Liver (tissue), 3 donors: ENCODE results near the gene PPFIBP1.

Source experiments
- RAD21 ChIP-seq, 2 donors: IDR thresholded peaks; 2 replicates each; pipeline ENCODE4 v1.6.1; 2016; ENCODE audit warnings: antibody characterized with exemption in 2 of 2, mild to moderate bottlenecking in 2 of 2
- TAF1 ChIP-seq: conservative IDR thresholded peaks from 2 replicates; pipeline ENCODE4 v1.6.1; 2016; ENCODE audit warnings: antibody characterized with exemption, mild to moderate bottlenecking
- YY1 ChIP-seq: IDR thresholded peaks from 2 replicates; pipeline ENCODE4 v1.6.1; 2016; ENCODE audit warnings: antibody characterized with exemption, mild to moderate bottlenecking
- TF ChIP-seq, protein P1 (sequence below): fragments of 150-350 bp; IDR thresholded peaks from 2 replicates; pipeline ENCODE4 v1.5.1; 2017; ENCODE audit warnings: improper control_type of control experiment, low read depth, low read length; ENCODE audit not compliant: missing input control
- TF ChIP-seq, protein P2 (sequence below): IDR thresholded peaks from 2 replicates; pipeline ENCODE4 v1.6.1; 2016; ENCODE audit warnings: antibody characterized with exemption, mild to moderate bottlenecking
- TF ChIP-seq, protein P3 (sequence below): IDR thresholded peaks from 2 replicates; pipeline ENCODE4 v1.6.1; 2016; ENCODE audit warnings: antibody characterized with exemption
- donor health status: healthy.
- donor health status: healthy.

DNA sequence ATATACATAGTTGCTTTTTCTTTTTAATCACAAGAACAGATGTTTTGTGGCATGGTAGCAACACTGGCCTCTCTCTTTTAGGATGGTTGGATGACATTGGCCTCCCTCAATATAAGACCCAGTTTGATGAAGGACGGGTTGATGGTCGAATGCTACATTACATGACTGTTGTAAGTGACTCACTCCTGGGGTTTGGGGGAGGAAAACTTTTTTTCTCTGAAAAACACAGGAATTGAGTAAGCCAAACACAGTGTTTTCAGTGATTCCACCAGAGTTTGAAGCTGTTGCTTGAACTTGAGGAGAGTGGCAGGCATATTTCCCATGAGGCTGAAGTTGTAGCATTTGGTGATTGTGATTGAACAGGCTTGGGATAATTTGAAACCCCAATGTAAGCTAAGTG lies 158.5 kb downstream of the PPFIBP1 start:
- TF ChIP-seq RAD21 (IDR thresholded peaks at IDR 0.05), result no peak
- TF ChIP-seq, protein P1, sequence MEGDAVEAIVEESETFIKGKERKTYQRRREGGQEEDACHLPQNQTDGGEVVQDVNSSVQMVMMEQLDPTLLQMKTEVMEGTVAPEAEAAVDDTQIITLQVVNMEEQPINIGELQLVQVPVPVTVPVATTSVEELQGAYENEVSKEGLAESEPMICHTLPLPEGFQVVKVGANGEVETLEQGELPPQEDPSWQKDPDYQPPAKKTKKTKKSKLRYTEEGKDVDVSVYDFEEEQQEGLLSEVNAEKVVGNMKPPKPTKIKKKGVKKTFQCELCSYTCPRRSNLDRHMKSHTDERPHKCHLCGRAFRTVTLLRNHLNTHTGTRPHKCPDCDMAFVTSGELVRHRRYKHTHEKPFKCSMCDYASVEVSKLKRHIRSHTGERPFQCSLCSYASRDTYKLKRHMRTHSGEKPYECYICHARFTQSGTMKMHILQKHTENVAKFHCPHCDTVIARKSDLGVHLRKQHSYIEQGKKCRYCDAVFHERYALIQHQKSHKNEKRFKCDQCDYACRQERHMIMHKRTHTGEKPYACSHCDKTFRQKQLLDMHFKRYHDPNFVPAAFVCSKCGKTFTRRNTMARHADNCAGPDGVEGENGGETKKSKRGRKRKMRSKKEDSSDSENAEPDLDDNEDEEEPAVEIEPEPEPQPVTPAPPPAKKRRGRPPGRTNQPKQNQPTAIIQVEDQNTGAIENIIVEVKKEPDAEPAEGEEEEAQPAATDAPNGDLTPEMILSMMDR, result no peak
- TF ChIP-seq, protein P2, sequence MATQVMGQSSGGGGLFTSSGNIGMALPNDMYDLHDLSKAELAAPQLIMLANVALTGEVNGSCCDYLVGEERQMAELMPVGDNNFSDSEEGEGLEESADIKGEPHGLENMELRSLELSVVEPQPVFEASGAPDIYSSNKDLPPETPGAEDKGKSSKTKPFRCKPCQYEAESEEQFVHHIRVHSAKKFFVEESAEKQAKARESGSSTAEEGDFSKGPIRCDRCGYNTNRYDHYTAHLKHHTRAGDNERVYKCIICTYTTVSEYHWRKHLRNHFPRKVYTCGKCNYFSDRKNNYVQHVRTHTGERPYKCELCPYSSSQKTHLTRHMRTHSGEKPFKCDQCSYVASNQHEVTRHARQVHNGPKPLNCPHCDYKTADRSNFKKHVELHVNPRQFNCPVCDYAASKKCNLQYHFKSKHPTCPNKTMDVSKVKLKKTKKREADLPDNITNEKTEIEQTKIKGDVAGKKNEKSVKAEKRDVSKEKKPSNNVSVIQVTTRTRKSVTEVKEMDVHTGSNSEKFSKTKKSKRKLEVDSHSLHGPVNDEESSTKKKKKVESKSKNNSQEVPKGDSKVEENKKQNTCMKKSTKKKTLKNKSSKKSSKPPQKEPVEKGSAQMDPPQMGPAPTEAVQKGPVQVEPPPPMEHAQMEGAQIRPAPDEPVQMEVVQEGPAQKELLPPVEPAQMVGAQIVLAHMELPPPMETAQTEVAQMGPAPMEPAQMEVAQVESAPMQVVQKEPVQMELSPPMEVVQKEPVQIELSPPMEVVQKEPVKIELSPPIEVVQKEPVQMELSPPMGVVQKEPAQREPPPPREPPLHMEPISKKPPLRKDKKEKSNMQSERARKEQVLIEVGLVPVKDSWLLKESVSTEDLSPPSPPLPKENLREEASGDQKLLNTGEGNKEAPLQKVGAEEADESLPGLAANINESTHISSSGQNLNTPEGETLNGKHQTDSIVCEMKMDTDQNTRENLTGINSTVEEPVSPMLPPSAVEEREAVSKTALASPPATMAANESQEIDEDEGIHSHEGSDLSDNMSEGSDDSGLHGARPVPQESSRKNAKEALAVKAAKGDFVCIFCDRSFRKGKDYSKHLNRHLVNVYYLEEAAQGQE, result no peak
- TF ChIP-seq, protein P3, sequence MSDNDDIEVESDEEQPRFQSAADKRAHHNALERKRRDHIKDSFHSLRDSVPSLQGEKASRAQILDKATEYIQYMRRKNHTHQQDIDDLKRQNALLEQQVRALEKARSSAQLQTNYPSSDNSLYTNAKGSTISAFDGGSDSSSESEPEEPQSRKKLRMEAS, result no peak
- TF ChIP-seq YY1, result no peak
- TF ChIP-seq TAF1, result no peak
